NCI-H446 treated with DMSO at 0.1 percent for 48 hours (cell line): ENCODE measurements around the gene NELFB.

Experiments used
- DNase-seq: peaks from one replicate; lab custom pipeline; 2025; lab: John Stamatoyannopoulos, UW

The NELFB gene

DNA sequence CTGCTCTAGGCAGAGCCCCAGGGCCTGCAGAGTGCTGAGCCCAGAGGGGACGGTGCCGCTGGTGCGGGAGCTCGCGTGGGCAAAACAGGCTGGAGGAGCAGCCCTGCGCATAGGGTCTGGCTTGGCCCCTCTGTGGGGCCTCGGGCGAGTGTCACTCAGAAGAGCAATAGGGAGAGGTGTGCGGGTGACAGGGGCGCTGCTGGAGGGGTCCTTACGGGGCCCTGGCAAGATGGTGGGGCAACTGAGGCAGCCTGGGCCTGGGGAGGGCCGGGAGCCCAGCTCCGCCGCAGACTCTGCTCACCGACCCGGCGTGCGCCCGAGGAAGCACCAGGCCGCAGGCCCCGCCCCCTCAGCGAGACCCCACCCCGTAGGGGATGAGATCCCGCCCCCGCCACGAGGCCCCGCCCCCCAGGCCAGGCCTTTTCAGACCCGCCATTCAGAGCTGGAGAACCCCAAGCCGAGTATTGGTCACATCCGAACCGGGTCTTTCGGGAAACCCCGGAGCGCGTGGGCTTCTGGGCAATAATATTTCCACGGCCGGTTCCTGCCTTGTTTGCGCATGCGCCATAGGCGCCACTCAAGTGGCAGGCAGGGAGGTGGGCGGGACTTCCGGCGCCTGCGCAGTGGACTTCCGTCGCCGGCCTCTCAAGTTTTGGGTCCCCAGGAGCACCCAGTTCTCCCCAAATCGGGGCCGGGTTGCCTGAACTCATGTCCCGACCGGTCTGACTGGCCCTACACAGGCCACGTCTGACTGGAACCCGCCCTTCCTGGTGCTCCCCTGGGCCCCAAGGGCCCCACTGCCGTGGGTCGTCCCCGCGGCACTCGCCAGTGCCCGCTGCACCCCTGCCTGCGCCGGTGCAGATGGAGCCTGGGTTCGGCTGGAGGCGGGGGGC lies 31.8 kb upstream of the NELFB start:
- DNase-seq = peak; percentile 89

DNA sequence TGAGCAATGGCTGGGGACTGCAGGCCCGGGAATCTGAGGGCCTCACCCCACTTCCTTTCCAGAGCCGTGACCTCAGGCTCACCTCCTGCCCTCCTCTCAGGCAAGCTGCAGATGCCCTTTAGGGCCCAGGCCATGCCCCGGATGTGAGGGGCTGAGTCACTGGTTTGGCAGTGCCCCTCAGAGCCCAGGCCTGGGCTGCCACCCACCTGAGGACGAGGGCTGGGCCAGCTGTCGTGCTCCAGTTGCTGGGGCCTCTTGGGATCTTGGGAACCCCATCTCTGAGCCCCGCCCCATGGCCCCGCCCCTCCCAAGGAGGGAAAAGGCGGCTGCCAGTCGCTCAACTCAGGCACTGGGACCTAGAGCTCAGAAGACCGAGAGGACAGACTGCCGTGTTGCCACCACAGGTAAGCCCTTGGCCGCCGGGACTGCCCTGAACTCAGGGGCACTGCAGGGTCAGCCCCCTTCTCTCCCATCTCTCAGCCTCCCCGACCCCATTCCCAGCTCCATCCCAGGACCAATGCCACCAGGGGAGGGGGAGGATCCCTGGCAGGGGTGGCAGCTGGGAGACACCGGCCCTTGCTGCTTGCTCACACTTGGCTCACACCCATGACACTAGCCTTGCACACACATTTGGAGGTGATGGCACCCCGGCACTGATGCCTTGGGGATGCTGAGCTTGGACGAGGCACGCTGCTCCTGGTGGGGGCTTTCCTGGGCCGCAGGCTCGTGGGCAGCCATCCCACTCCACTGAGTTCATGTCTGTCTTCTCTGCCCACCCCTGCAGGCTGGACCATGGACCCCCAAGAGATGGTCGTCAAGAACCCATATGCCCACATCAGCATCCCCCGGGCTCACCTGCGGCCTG lies 30.1 kb upstream of the NELFB start, which contains the start of gene CYSRT1:
Gene CYSRT1, plus strand, starts transcription at position 345 of the 865 bp plus-strand sequence. Its CDS starts 448 bp downstream, at position 793.
- DNase-seq = no peak

DNA sequence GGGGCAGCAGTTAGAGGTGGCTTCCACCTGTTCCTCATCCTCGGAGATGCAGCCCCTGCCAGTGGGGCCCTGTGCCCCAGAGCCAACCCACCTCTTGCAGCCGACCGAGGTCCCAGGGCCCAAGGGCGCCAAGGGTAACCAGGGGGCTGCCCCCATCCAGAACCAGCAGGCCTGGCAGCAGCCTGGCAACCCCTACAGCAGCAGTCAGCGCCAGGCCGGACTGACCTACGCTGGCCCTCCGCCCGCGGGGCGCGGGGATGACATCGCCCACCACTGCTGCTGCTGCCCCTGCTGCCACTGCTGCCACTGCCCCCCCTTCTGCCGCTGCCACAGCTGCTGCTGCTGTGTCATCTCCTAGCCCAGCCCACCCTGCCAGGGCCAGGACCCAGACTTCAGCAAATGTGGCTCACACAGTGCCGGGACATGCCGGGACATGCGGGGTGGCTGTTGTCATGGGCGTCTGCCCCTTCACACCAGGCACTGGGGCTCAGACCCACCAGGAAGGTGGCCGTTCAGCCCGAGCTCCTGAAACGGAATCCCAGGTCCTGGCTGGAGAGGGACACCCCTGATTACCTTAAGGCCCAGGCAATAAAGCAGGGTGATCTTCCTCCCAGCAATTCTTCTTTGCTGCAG lies 29.3 kb upstream of the NELFB start:
- DNase-seq = no peak

DNA sequence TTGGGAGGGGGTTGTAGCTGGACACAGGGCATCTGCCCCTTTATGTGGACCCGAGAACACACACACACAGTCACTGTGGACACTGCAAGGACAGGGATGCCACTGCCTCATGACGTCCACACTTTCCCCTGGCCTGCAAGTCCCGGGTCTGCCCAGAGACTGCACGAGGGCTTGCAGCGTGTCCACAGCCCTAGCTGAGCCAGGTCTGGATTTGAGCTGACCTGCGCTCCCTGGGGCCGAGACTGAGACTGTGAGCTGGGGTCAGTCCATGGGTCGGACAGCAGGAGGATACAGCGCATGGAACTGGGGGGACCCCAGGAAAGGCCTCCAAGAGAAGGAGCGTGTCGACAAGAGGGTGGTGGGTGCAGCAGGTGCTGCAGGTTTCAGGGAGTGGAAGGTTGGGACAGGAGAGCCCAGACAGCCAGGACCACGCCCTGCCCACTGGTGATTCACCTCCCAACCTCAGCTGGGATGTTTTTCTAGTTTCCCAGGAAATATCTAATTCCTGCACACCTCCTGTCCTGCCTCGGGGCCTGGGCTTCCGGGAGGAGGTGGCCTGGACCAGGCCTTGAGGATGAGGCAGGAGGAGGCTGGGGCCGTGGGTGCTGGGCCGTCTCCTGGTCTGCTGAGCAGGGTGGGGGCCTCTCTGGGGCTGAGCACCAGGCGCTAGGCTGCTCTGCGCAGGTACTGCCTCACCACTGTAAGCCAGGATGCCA lies 28.6 kb upstream of the NELFB start:
- DNase-seq = no peak

DNA sequence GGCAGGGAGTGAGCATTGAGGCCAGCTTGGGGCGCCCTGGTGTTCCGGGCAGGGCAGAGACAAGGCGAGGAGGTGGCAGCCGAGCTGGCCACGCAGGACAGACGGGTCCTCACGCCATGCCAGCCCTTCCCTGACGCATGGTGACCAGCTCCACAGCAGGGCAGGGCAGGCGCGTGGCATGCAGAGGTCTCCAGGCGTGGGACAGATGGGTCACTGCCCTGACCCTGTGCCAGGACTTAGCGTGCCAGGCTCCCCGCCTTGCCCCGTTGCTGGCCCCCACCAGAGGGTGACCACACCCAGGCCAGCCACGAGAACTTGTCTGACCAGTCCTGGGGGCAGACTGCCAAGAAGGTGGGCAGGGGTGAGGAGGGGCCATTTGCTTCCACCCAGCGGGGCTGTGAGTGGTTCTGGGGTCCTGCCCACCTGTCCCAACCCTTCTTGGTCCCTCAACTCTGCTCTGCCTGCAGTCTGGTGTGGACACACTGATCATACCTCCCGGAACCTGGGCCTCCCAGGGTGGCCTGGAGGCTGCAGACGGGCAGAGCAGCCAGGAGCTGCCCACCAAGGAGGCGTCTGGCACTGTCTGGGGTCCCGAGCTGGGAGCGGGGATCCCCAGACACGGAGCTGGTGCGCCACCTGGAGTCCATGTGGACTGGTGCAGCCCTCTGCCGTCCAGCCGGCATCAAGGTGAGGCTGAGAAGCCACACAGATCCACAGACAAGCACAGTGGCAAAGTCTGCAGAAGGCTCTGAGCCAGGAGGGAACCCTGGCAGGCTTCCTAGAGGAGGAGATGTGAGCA lies 27.9 kb upstream of the NELFB start, which contains the start of gene RNF224:
Gene RNF224, plus strand, starts transcription at position 449 of the 799 bp plus-strand sequence. CDS start 834 bp downstream, outside the sequence.
- DNase-seq = no peak

DNA sequence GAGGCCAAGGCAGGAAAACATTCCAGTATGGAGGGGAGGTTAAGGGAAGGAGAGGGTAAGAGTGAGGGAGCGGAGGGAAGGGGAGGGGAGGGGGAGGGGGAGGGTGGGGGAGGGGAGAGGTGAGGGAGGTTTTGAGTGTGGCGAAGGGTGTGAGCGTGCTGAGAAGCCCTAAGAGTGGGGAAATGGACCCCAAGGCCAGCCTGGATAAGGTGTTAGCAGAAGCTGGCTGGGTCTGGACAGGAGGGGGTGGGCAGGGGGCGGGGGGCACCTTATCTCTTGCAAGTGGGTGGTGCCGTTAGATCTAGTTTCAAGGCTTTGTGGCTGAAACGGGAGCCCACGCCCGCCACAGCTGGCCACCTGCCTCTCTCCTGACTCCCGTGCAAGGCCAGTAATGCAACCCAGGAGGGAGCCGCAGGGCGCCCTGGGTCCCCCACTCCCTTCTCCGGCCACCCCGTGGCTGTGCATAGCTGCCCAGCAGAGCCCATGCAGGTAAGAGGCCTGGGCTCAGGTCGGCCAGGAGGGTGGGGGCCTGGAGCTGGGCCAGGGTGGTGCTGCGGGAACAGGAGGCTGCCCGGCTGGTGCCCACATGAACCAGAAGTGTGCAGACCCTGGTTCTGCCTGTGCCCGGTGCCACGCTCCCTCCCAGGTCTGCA lies 27.1 kb upstream of the NELFB start:
- no peak for DNase-seq

DNA sequence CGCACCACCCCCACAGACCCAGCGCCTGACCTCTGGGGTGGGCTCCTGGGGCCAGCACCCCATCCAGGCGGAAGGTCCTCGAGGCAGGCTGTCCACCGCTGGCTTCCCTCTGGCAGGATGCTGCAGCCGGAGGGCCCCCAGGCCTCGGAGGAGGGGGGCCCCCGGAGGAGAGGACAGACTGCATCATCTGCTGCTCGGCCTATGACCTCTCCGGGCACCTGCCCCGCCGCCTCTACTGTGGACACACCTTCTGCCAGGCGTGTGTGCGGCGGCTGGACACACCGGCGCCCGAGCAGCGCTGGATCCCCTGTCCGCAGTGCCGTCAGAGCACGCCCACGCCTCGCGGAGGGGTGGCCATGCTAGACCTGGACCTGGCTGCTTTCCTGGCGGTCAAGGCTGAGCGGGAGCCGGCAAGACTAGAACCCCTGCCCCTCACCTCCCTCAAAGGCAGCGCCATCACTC lies 26.6 kb upstream of the NELFB start:
- no peak for DNase-seq

DNA sequence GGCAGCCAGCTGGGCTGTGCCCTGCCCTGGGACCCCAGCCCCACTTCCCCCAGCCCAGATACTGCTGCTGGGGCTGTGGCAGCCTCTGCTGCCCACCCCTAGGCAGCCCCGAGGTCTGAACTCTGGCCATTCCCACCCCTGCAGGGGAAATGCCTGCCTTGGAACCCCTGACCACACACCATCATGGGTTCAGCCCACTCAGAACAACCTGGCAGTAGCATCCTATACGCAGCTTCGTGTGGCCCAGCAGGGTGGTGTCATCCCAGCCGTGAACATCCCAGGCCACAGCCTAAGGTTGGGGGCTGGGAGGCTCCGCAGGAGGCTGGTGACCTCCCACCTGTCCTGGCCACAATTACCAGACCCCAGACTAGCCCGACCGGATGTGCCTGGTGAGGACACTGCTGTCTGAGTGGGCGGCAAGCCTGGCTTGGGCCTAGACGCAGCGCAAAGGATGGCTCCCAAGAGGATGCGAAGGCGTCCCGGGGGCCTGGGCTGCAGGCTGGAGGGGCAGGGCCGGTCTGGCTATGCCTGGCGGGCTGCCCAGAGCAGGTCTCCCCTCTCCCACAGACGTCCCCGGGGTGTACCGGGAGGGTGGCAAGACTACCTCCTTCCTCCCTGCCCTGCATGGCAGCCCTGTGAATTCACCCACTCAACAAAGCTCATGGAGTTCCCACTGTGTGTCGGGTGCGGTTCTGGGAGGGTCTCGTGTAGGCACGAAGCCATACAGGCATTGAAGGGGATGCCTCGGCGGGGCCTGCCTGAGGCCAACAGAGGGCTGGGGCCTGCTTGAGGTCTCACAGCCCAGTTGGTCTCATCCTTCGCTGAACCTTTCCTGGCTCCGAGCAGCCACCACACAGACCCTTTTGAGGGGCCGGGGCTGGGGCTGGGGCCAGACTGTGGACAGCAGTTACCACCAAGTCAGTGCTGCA lies 25.9 kb upstream of the NELFB start:
- no peak for DNase-seq

DNA sequence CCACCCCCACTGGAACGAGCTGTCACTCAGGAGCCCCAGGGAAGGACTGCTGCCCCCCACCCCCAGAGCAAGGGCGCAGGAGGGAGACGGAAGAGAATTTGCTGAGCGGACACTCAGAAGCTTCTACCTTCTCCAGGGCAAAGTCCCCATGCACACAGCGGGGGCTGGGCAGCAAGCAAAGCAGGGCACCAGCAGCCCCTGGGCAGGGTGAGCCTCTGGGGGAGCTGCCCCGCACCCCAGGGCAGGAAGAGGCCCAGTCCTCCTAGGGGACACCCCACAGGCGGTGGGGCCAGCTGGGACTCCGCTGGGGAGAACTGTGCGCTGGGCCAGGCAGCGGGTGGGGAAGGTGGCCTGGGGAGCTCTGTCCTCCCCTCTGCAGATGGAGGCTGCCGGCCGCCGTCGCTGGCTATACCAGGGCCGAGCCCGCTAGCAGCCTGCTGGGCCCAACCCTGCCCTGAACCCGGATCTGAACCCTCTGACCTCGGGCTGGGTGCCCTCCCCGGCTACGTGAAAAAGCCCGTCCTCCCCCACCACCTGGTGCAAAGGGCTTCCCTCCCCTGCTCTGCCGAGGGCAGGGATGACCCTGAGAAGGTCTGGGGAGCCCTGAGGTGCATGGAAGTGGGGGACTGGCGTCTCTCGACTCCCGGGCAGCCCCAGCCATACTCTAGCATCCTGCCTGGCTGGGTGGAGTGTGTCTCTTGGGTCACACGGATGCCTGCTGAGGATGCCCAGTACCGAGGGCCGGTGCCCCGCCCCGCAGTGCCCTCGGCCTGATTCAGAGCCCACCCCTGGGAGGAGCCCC lies 25.0 kb upstream of the NELFB start:
- no peak for DNase-seq

DNA sequence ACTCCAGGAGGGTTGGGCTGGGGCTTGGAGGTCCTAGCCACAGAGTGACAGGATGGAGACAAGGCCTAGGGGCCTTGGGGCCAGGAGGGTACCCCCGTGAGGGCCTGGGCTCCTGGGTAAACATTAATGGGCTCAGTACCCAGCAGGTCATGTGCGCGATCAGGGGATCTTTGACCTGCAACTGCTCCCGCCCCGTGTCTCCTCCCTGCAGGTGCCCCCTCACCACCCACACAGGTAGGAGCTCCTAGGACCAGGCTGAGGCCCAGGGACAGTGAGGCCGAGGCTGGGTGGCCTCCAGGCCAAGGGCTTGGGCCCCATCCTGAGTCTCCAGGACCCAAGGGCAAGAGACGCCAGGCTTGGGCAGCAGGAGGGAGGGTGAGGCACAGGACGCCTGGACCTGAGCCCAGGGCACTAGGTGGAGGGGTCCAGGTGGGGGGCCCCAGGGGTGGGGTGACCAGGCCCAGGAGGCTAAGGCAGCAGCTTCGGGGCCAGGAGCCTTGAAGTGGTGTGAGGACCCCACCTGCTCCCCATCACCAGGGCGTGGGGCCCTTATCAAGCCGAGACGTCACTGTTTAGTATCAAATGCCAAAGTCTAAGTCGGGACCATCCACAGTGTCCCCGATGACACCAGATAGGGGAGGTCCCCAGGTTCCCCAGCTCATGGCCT lies 24.3 kb upstream of the NELFB start, which contains the start of gene SLC34A3:
Gene SLC34A3, plus strand, starts transcription at position 197 of the 667 bp plus-strand sequence. CDS start 802 bp downstream, outside the sequence.
- DNase-seq = no peak

DNA sequence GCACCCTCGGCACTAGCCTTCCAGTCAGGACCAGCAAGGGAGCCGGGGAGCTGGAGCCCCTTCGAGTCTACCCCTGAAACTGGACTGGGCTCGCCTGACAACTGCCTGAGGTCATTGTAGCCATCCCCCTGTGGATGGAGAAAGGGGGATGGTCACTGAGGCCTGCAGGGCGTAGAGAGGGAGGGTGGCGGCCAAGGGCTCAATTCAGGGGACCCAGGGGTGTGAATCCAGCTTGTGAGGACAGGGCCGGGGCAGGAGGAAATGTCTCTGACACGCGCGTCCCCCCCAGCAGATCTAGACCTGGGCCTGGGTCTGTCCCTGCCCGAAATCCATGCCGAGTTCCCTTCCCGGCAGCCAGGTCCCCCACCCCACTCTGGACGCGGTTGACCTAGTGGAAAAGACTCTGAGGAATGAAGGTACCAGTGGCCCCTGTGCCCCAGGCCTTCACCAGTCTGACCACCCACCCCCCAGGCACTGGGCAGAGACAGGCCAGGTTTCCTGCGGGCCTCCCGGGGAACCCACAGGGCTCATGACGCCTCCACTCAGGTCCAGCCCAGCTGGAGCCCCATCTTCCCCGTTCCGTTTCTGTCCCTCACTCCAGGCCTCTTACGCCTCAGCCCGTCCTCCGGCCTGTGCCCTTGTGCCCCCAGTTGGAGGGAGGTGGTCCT lies 23.6 kb upstream of the NELFB start:
- no peak for DNase-seq

DNA sequence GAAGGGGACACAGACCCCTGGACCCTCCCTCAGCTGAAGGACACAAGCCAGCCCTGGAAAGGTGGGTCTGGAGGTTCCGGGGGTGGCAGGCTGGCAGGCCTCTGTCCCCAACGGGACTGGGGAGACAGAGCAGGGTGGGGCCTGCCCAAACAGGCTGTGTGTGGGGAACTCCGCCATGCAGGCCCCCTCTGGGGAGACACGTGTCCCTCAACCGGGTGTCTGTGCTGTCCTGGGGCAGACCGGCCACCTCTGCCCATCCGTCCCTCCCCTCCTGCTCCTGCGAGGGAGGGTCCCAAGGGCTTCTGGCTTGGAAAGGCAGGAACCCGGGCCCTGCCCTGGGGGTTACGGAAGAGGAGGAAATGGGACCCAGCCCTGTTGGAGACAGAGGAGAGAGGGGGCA lies 23.0 kb upstream of the NELFB start:
- DNase-seq = no peak

DNA sequence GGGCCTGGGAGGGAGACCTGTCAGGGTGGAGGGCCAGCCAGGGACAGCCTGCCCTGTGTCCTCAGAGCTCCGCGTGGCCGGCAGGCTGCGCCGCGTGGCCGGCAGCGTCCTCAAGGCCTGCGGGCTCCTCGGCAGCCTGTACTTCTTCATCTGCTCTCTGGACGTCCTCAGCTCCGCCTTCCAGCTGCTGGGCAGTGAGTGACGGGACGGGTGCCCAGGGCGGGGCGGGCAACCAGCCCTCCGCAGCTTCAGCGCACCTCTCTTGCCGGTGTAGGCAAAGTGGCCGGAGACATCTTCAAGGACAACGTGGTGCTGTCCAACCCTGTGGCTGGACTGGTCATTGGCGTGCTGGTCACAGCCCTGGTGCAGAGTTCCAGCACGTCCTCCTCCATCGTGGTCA lies 22.6 kb upstream of the NELFB start:
- no peak for DNase-seq

DNA sequence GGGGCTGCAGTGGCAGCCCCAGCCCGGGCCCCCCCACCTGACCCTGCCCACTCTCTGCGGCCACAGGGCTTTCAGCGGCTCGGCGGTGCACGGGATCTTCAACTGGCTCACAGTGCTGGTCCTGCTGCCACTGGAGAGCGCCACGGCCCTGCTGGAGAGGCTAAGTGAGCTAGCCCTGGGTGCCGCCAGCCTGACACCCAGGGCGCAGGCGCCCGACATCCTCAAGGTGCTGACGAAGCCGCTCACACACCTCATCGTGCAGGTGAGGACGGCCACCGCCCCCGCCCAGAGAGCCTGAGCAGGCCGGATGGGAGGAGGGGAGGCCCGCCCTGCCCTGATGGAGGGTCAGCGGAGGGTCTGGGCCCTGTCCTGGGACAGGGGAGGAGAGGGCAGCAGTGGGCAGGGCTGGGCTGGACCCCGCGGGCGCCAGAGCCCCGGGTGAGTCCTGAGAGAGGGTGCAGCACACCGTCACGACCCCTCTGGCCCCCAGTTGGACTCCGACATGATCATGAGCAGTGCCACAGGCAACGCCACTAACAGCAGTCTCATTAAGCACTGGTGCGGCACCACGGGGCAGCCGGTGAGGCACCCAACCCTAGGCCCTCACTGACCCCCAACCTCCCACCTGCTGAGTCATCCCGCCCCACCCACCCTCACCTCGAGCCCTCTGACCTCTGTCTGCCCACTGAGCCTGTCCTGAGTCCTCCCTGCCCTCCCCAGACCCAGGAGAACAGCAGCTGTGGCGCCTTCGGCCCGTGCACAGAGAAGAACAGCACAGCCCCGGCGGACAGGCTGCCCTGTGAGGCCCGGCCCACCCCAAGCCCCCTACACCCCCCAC lies 21.8 kb upstream of the NELFB start:
- DNase-seq = no peak

DNA sequence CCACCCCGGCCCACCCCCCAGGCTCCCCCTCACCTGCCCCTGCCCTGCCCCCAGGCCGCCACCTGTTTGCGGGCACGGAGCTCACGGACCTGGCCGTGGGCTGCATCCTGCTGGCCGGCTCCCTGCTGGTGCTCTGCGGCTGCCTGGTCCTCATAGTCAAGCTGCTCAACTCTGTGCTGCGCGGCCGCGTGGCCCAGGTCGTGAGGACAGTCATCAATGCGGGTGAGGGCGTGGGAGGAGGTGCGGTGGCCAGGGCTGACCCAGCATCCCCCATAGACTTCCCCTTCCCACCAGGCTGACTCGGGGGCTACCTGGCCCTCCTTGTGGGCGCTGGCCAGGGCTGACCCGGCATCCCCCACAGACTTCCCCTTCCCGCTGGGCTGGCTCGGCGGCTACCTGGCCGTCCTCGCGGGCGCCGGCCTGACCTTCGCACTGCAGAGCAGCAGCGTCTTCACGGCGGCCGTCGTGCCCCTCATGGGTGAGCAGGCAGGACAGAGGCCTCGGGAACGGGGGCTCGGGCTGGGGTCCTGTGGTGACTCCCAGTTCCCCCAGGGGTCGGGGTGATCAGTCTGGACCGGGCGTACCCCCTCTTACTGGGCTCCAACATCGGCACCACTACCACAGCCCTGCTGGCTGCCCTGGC lies 21.0 kb upstream of the NELFB start:
- DNase-seq = no peak
